Measurements from ENCODE around the gene SLC9A4.

The SLC9A4 gene

GRCh38 chr2:102581911-102582310 lies 108.9 kb downstream of the SLC9A4 start:
- TF ChIP-seq CTCF (conservative IDR thresholded peaks at IDR 0.05; ENCODE audit: low read depth, low read length), result no peak
- no peak for DNase-seq (ENCODE audit: low read depth)
- H3K4me3 ChIP-seq (ENCODE audit: low read depth, low read length), result no peak overlapping the region

DNA sequence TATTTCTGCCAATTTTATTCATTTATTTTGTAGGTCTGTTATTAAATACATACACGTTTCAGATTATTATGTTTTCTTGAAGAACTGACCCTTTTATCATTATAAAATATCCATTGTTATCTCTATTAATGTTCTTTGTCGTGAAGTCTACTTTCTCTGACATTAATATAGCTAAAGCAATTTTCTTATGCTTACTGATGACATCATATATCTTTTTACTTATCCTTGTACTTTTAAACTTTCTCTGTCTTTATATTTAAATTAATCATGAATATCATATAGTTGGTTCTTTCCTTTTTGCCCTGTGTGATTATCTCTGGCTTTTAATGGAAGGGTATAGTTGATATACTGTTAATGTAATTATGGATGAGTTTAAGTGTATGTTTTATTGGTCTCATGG lies 109.8 kb downstream of the SLC9A4 start:
- no peak for DNase-seq (ENCODE audit: low read depth)
- no peak overlapping the region for H3K4me3 ChIP-seq (ENCODE audit: low read depth, low read length)
- TF ChIP-seq CTCF (conservative IDR thresholded peaks at IDR 0.05; ENCODE audit: low read depth, low read length), result no peak
